Memory B cell (primary cell): ENCODE data around the gene FOXM1.
"Not testable (repeated sequence)": the region's sequence is repeated elsewhere in the genome, so short reads cannot be mapped to it uniquely, and the experiment has no call there.

Source experiments
- ATAC-seq: fragments of 150-1000 bp; cut with Tn5 transposase; 2 replicates; pipeline ENCODE4 v1.10.0; 2021; ENCODE audit warnings: low read depth, mild to moderate bottlenecking, moderate library complexity
- DNase-seq, 2 donors: peaks; one replicate each; pipeline ENCODE4 v3.0.0; 2022; ENCODE audit warnings: low spot score in 2 of 2
- H3K27ac Mint-ChIP-seq: one replicate; pipeline ENCODE4 v1.8.0; 2022; ENCODE audit warnings: mild to moderate bottlenecking, moderate library complexity, mixed read lengths
- H3K27me3 Mint-ChIP-seq: one replicate; pipeline ENCODE4 v1.8.0; 2022; ENCODE audit warnings: mixed read lengths
- H3K36me3 Mint-ChIP-seq: one replicate; pipeline ENCODE4 v1.8.0; 2022; ENCODE audit warnings: mild to moderate bottlenecking, mixed read lengths
- H3K4me1 Mint-ChIP-seq: one replicate; pipeline ENCODE4 v1.8.0; 2022; ENCODE audit warnings: mixed read lengths
- H3K4me3 Mint-ChIP-seq: one replicate; pipeline ENCODE4 v1.8.0; 2022; ENCODE audit warnings: mild to moderate bottlenecking, moderate library complexity, mixed read lengths
- H3K9me3 Mint-ChIP-seq: one replicate; pipeline ENCODE4 v1.8.0; 2022; ENCODE audit warnings: mixed read lengths

FOXM1 gene

DNA sequence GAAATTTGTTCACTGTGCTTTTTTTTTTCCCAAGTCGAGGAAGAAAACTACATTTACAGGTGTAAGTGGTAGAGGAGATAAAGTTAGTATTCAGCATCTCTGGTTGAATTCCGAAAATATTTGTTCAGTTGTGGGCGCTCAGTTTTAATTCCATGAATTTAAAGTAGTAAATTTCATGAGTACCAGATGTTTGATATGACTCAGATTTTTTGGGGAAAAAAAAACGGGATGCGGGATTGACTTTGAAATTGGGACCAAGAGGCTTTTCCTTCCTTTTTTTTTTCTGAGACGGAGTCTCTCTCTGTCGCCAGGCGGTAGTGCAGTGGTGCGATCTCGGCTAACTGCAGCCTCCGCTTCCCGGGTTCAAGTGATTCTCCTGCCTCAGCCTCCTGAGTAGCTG is 15.3 kb upstream of the FOXM1 start:
- H3K4me3 Mint-ChIP-seq: no peak overlapping the region
- no peaks in the 10 kb centered on the region for H3K9me3 Mint-ChIP-seq
- peaks cover 2% of the 10 kb centered on the region for H3K36me3 Mint-ChIP-seq
- no peak overlapping the region for H3K27ac Mint-ChIP-seq
- H3K27me3 Mint-ChIP-seq: no peaks in the 10 kb centered on the region
- H3K4me1 Mint-ChIP-seq: peaks cover 12% of the 10 kb centered on the region
- no peak for ATAC-seq
- DNase-seq: no peak

DNA sequence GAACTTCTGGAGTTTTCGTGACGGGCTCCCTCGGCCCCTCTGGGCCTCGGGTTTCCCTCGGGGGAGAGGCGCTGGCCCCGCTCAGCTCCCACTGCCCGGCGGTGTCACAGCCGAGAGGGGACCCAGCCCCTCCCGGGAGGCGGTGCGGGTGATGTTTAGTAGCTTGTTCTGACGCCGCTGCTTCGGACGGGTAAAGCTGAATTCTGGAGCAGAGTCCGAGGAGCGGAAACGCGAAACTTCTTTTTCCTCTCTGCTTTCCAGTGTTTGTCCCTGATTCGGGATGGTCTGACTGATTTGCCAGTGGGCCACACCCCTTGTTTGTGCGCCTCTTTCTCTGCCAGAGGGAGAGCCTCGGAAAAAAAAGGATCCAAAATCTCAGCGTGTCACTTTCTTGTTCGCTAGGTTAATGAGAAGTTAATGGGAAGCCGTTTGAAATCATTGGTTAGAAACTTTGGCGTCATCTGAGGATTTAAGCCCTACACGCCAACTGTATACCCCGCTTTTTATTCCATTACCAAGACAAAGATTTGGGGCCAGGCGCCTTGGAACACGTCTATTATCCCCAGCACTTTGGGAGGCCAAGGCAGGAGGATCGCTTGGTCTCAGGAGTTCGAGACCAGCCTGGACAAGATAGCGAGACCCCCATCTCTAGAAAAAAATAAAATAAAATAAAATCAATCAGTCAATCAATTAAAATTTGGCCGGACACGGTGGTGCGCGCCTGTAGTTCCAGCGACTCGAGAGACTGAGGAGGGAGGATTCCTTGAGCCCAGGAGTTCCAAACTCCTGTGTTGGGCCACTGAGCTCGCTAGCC is 14.5 kb upstream of the FOXM1 start:
- Mint-ChIP-seq H3K36me3 (peaks cover 2% of the 10 kb centered on the region), H3K27me3 (no peaks in the 10 kb centered on the region), H3K4me3 (peak overlapping the region; percentile 94), H3K27ac (peak overlapping the region; percentile 45), H3K4me1 (peaks cover 12% of the 10 kb centered on the region), H3K9me3 (no peaks in the 10 kb centered on the region)
- DNase-seq (no peak), ATAC-seq (peak; percentile 3)

DNA sequence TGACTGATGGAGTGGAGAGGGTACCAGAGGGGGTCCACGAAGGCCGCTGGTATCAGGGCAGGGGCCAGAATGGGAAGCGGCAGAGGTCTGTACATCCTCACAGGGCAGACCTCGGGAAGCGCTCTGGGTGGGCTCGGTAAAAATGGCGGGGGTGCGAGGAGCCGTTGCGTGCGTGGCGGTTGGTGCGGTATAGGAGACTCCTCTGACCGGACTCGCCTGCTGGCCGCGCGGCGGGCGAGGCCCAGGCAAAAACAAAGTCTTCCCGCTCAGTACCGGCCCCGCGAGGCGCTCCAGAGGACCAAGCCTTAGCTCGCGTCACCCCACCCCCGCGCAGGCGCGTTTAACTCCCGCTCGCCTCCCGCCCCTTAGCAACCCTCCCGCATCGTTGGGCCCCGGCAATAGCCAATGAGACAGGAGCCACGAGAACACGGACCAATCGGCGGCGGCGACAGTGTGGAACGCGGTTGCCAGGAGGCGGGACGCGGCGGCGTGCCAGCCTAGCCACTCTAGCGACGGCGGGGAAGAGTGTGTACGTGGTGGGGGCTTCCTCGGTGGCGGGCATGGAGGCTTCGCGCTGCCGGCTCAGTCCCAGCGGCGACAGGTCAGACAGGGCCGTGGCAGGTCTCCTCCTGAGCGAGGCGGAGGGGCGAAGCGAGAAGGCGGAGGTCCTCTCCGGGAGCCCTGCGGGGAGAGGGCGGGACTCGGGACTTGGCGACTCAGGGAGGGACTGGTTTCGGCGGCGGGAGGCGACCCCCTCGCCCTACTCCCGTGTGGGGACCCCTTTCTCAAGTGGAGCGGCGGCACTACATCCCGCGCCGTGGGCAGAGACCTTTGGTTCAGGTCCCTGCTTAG is 13.6 kb upstream of the FOXM1 start, which contains the start of gene TULP3:
Gene TULP3, plus strand, starts transcription at position 504 of the 852 bp plus-strand sequence. Its CDS starts 57 bp downstream, at position 561.
- no peaks in the 10 kb centered on the region for H3K27me3 Mint-ChIP-seq
- H3K4me1 Mint-ChIP-seq: peaks cover 12% of the 10 kb centered on the region
- peak within 1 kb of the TSS; percentile 88 for H3K27ac Mint-ChIP-seq

GRCh38 chr12:2890001-2890387 is 13.0 kb upstream of the FOXM1 start:
- H3K36me3 Mint-ChIP-seq: peaks cover 9% of the 10 kb centered on the region
- ATAC-seq (no peak), DNase-seq (no peak)
- peak overlapping the region; percentile 88 for H3K27ac Mint-ChIP-seq
- no peaks in the 10 kb centered on the region for H3K9me3 Mint-ChIP-seq
- no peaks in the 10 kb centered on the region for H3K27me3 Mint-ChIP-seq
- peak overlapping the region; percentile 94 for H3K4me3 Mint-ChIP-seq
- peaks cover 15% of the 10 kb centered on the region for H3K4me1 Mint-ChIP-seq

More for the DNA sequence above, 13.6 kb upstream of the FOXM1 start, which contains the start of gene TULP3:
- Mint-ChIP-seq H3K9me3 (no peaks in the 10 kb centered on the region), H3K4me3 (peak within 1 kb of the TSS; percentile 94), H3K36me3 (peaks cover 6% of the 10 kb centered on the region)
- peak; percentile 97 for ATAC-seq
- DNase-seq: peak; percentile 96 to 97

- Mint-ChIP-seq H3K4me1 (peaks cover 18% of the 10 kb centered on the region), H3K9me3 (no peaks in the 10 kb centered on the region), H3K27me3 (no peaks in the 10 kb centered on the region), H3K36me3 (peaks cover 14% of the 10 kb centered on the region), H3K4me3 (no peak overlapping the region), H3K27ac (no peak overlapping the region)
- DNase-seq (no peak), ATAC-seq (no peak)
Observed at GRCh38 chr12:2886768-2887450, 9.9 kb upstream of the FOXM1 start.

DNA sequence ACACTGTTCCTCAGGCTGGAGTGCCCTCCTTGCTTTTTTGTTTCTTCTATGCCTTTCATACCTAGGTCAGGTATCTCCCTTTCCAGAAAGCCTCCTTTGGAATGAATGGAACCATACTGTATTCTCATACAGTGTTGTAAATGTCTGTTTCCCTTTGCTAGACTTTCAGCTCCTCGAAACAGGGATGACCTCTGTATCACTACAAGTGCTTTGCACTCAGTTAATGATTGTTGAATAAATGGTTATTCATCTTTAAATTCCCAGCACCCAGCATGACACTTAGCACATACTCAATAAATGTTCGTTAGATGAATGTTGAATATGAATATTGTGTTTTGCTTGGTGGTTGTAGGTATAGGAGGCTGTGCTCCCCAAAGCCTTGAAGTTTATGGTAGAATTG is 7.8 kb upstream of the FOXM1 start:
- peaks cover 14% of the 10 kb centered on the region for H3K36me3 Mint-ChIP-seq
- peaks cover 15% of the 10 kb centered on the region for H3K4me1 Mint-ChIP-seq
- no peak for DNase-seq
- ATAC-seq: no peak
- no peaks in the 10 kb centered on the region for H3K9me3 Mint-ChIP-seq
- H3K4me3 Mint-ChIP-seq: no peak overlapping the region
- H3K27ac Mint-ChIP-seq: peak overlapping the region; percentile 76
- H3K27me3 Mint-ChIP-seq: no peaks in the 10 kb centered on the region

- H3K4me1 Mint-ChIP-seq: peaks cover 23% of the 10 kb centered on the region
- no peaks in the 10 kb centered on the region for H3K9me3 Mint-ChIP-seq
- H3K27me3 Mint-ChIP-seq: no peaks in the 10 kb centered on the region
Observed at GRCh38 chr12:2879853-2880252, 2.9 kb upstream of the FOXM1 start.

DNA sequence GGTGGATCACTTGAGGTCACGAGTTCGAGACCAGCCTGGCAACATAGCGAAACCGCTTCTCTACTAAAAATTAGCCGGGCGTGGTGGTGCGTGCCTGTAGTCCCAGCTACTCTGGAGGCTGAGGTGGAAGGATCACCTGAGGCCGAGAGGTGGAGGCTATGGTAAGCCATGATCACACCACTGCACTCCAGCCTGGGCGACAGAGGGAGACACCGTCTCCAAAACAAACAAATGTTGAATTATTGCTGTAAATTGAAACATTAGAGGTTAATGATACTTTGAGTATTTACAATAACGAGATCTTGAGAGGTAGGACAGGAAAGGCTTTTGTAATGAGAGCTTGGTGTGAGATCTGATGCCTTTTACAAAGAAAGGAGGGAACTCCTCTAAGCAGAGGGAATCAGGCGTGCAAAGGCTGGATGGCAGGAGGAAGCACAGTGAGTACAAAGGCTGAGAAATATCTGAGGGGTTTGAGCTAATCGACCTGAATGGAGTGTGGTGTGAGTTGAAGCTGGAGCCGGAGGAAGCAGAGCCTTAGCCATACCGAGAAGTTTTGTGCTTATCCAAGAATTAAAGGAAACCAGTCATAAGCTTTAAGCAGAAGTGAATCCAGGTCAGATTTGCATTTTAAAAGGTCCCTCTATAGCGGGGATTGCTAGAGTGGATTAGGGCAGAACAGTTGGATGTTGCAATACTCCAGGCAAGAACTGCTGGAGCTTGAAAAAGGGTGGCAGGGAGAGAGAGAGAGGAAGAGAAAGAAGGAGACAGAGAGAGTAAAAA is 1.2 kb upstream of the FOXM1 start:
- Mint-ChIP-seq H3K9me3 (no peaks in the 10 kb centered on the region), H3K4me1 (peaks cover 20% of the 10 kb centered on the region), H3K36me3 (peaks cover 5% of the 10 kb centered on the region), H3K27me3 (no peaks in the 10 kb centered on the region), H3K4me3 (peak overlapping the region; percentile 98), H3K27ac (peak overlapping the region; percentile 90)
- peak; percentile 29 to 32 for DNase-seq
- ATAC-seq: peak; percentile 70

More at GRCh38 chr12:2879853-2880252, 2.9 kb upstream of the FOXM1 start:
- DNase-seq: no peak
- no peak overlapping the region for H3K4me3 Mint-ChIP-seq
- ATAC-seq: no peak
- H3K36me3 Mint-ChIP-seq: peaks cover 8% of the 10 kb centered on the region
- peak overlapping the region; percentile 14 for H3K27ac Mint-ChIP-seq

GRCh38 chr12:2876431-2877046 is 435 bp downstream of the FOXM1 start:
- ATAC-seq: peak; percentile 34

DNA sequence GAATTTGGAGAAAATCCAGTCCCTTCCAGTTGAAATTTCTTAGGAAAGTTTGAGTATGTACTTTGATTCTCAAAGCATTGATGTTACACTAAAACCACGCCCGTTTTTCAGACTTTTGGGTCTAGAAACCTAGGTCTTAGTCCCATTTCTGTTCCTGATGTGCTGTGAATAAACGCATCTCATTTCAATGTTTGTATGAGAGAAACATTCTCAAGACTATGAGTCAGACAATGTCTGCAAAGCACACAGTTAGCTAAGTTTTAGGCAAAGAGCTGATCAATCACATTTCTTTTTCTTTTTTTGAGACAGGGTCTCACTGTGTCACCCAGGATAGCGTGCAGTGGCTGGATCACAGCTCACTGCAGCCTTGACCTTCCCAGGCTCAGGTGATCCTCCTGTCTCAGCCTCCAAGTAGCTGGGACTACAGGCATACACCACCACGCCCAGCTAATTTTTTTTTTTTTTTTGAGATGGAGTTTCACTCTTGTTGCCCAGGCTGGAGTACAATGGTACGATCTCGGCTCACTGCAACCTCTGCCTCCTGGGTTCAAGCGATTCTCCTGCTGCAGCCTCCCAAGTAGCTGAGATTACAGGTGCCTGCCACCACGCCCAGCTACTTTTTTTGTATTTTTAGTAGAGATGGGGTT is 7.9 kb downstream of the FOXM1 start:
- not testable (repeated sequence) for H3K9me3 Mint-ChIP-seq, H3K4me1 Mint-ChIP-seq, H3K4me3 Mint-ChIP-seq, H3K27ac Mint-ChIP-seq, H3K36me3 Mint-ChIP-seq, H3K27me3 Mint-ChIP-seq, DNase-seq, ATAC-seq

More at GRCh38 chr12:2876431-2877046, 435 bp downstream of the FOXM1 start:
- no peaks in the 10 kb centered on the region for H3K27me3 Mint-ChIP-seq
- peak overlapping the region; percentile 79 for H3K4me3 Mint-ChIP-seq
- peaks cover 17% of the 10 kb centered on the region for H3K4me1 Mint-ChIP-seq
- no peaks in the 10 kb centered on the region for H3K9me3 Mint-ChIP-seq
- peaks cover 5% of the 10 kb centered on the region for H3K36me3 Mint-ChIP-seq
- peak overlapping the region; percentile 90 for H3K27ac Mint-ChIP-seq
- DNase-seq: no peak

DNA sequence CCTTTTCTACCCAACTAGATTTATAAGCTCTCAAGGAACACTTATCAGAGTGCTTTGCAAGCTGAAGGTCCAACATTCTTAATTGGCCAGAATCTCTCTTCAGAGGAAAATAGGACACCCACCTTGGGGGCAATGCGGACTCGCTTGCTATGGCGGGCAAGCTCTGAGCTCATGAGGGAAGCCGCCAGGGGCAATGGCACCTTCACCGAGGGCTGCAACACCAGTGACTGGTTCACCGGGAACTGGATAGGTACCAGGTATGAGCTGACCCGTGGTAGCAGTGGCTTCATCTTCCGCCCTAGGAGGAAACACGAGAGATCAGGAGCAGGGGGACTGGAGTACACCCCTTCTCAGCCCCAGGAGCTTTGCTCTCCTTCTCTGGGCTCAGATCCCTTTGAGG is 12.8 kb downstream of the FOXM1 start:
- Mint-ChIP-seq H3K4me1 (no peaks in the 10 kb centered on the region), H3K36me3 (peaks cover 7% of the 10 kb centered on the region)

GRCh38 chr12:2863402-2863801 is 13.6 kb downstream of the FOXM1 start:
- H3K36me3 Mint-ChIP-seq, H3K4me1 Mint-ChIP-seq, H3K4me3 Mint-ChIP-seq, DNase-seq, H3K27me3 Mint-ChIP-seq, H3K9me3 Mint-ChIP-seq, ATAC-seq, H3K27ac Mint-ChIP-seq: not testable (repeated sequence)

More for the DNA sequence above, 12.8 kb downstream of the FOXM1 start:
- Mint-ChIP-seq H3K27ac (no peak overlapping the region), H3K9me3 (no peaks in the 10 kb centered on the region), H3K27me3 (no peaks in the 10 kb centered on the region), H3K4me3 (no peak overlapping the region)
- ATAC-seq: no peak
- no peak for DNase-seq
